Caco-2 (cell line): ENCODE measurements around the gene ELK1. TPM values are rescaled to one million over a fixed set of nuclear protein-coding genes. Genes with fewer than 3 reads are reported as not detected.
A peak's percentile ranks its signal among the peaks of the same experiment; 100 is the strongest.

Source experiments
- BruUV-seq: library from RNA; stranded (reverse); fragments of 400-500 nt; replicated peaks from 2 replicates; lab custom pipeline; 2021; lab: Mats Ljungman, UMichigan
- CTCF ChIA-PET: fragments of 300-600 bp; sonication (Branson Sonifier 250); formaldehyde crosslinking; loops from one replicate; lab custom pipeline; 2022; ENCODE audit warnings: antibody characterized with exemption; lab: Charles Lee
- POLR2A ChIA-PET: fragments of 300-600 bp; sonication (Branson Sonifier 250); formaldehyde crosslinking; loops from one replicate; lab custom pipeline; 2022; ENCODE audit warnings: antibody characterized with exemption; lab: Charles Lee
- DNase-seq, 2 experiments: peaks; one replicate each; pipeline versions ENCODE4 v3.0.0 to v3.0.0-alpha.2; 2020 to 2022
- H3K27me3 ChIP-seq: replicated peaks from 2 replicates; pipeline ENCODE4 v1.6.0; 2011; ENCODE audit warnings: low read length; ENCODE audit not compliant: control insufficient read depth, insufficient read depth
- H3K36me3 ChIP-seq: 2 replicates; pipeline ENCODE4 v1.5.1; 2011; ENCODE audit warnings: low read length; ENCODE audit not compliant: control insufficient read depth, insufficient read depth
- H3K4me1 ChIP-seq: fragments of 250-450 bp; sonication (Bioruptor Pico); 2 replicates; pipeline ENCODE4 v1.5.1; 2020; ENCODE audit warnings: mild to moderate bottlenecking
- H3K4me3 ChIP-seq: 2 replicates; pipeline ENCODE4 v1.5.1; 2011; ENCODE audit warnings: low read depth, mild to moderate bottlenecking, control low read depth, low read length
- H3K9me3 ChIP-seq: fragments of 250-450 bp; sonication (Bioruptor Pico); 2 replicates; pipeline ENCODE4 v1.5.1; 2020; ENCODE audit warnings: mild to moderate bottlenecking, moderate library complexity
- H3K27ac Mint-ChIP-seq: one replicate; pipeline ENCODE4 v1.8.0; 2022; ENCODE audit warnings: mixed read lengths; ENCODE audit not compliant: unreplicated experiment
- H3K27me3 Mint-ChIP-seq: one replicate; pipeline ENCODE4 v1.8.0; 2022; ENCODE audit warnings: mixed read lengths; ENCODE audit not compliant: insufficient read depth, unreplicated experiment
- H3K36me3 Mint-ChIP-seq: one replicate; pipeline ENCODE4 v1.8.0; 2022; ENCODE audit warnings: mild to moderate bottlenecking, mixed read lengths; ENCODE audit not compliant: insufficient read depth, unreplicated experiment
- H3K4me1 Mint-ChIP-seq: one replicate; pipeline ENCODE4 v1.8.0; 2022; ENCODE audit warnings: low read depth, mixed read lengths; ENCODE audit not compliant: unreplicated experiment
- H3K4me3 Mint-ChIP-seq: one replicate; pipeline ENCODE4 v1.8.0; 2022; ENCODE audit warnings: mild to moderate bottlenecking, moderate library complexity, mixed read lengths; ENCODE audit not compliant: unreplicated experiment
- H3K9me3 Mint-ChIP-seq: one replicate; pipeline ENCODE4 v1.8.0; 2022; ENCODE audit warnings: mixed read lengths; ENCODE audit not compliant: unreplicated experiment
- CTCF ChIP-seq, 2 experiments: fragments of 200-600 bp in 1 of 2; IDR thresholded peaks; 1 replicate in 1 of 2; 2 replicates in 1 of 2; pipeline versions ENCODE4 v1.5.1 to v1.8.0; 2011 to 2022; ENCODE audit warnings: antibody characterized with exemption in 1 of 2, control low read depth in 1 of 2, inconsistent platforms in 1 of 2, low read depth in 1 of 2, low read length in 1 of 2, mild to moderate bottlenecking in 1 of 2, moderate library complexity in 1 of 2; ENCODE audit not compliant: insufficient read depth in 1 of 2, severe bottlenecking in 1 of 2, unreplicated experiment in 1 of 2
- intact Hi-C: fragments of 100-400 bp; cut with micrococcal nuclease; formaldehyde crosslinking; loops from one replicate; pipeline ENCODE4 v1.10.0; 2022; ENCODE audit not compliant: unreplicated experiment
- total RNA-seq: library from RNA; stranded (reverse); gene quantifications from 2 replicates; pipeline ENCODE4 v1.2.3, GENCODE V29; 2022

Gene ELK1
- total RNA-seq, 1 experiment from 2014 or later, result 29.3 TPM

- Histone ChIP-seq H3K36me3 (no peaks in the 10 kb centered on the region), H3K9me3 (no peaks in the 10 kb centered on the region), H3K4me1 (0 out of 2 replicates have a peak, but pooled peaks cover 4% of the 10 kb centered on the region), H3K4me3 (peak overlapping the region; percentile 17), H3K27me3 (no peaks in the 10 kb centered on the region)
- no peak for DNase-seq
- Mint-ChIP-seq H3K4me3 (peak overlapping the region; percentile 70), H3K27me3 (no peaks in the 10 kb centered on the region), H3K4me1 (peaks cover 2% of the 10 kb centered on the region), H3K27ac (peak overlapping the region; percentile 90), H3K9me3 (no peaks in the 10 kb centered on the region), H3K36me3 (peaks cover 27% of the 10 kb centered on the region)
- BruUV-seq, result TSS peak; percentile 95
- TF ChIP-seq CTCF (IDR thresholded peaks at IDR 0.05; ENCODE audit: insufficient read depth in 1 of 2, low read depth in 1 of 2, low read length in 1 of 2, severe bottlenecking in 1 of 2, unreplicated experiment in 1 of 2), result no peak
- ChIA-PET POLR2A (no interaction called here), CTCF (no interaction called here)
- intact Hi-C loops, result loop anchor here (10.0 kb wide), 1 partner anchor 445 kb away; the partner anchor contains the start of gene CDK16
Measured at GRCh38 chrX:47659421-47659726, 9.0 kb upstream of the ELK1 start.

DNA sequence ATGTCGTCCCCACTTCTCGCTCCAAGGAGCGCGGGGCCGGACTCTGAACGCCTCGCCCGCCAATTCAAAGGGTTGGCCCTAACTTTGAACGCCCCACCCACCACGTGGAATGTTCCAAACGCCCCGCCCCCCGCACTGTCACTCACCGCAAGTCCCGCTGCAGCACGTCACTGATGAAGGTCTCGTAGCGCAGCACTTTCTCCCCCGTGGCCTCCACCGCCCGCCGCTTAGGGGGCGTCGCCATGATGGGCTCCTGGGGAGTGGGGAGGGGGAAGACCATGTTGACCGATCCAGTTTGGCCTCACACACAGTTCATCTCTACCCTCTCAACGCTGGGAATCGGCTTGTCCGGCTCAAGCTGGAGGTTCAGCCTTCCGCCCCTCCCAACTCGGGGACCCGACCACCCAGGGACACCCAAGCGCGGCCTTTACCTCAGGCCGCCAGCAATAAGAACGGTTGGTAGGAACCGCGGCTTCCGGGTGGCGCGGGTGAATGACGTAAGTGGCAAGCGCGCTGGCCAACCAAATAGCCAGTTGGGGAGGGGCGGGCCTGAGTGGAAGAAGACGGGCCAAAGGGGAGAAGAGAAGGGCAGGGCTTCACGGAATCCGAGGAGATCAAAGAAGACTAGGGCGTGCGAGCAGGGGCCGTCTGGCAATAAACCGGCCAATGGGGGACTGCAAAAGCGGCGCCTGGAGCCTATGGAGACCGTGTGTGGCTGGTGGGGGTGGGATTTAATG, 8.5 kb upstream of the ELK1 start, which contains the start of gene UXT:
UXT (minus strand) TSS at position 497 of the 737 bp plus-strand sequence; CDS start at position 244, 253 bp downstream.
- Mint-ChIP-seq H3K27me3 (no peaks in the 10 kb centered on the region), H3K4me3 (peak within 1 kb of the TSS; percentile 70), H3K9me3 (no peaks in the 10 kb centered on the region), H3K4me1 (no peaks in the 10 kb centered on the region), H3K36me3 (peaks cover 27% of the 10 kb centered on the region), H3K27ac (peak within 1 kb of the TSS; percentile 90)
- Histone ChIP-seq H3K36me3 (no peaks in the 10 kb centered on the region), H3K4me3 (peak within 1 kb of the TSS; percentile 60), H3K4me1 (0 out of 2 replicates have a peak, but pooled peaks cover 4% of the 10 kb centered on the region), H3K27me3 (no peaks in the 10 kb centered on the region), H3K9me3 (no peaks in the 10 kb centered on the region)
- DNase-seq, result peak; percentile 93 to 97
- TF ChIP-seq CTCF (IDR thresholded peaks at IDR 0.05; ENCODE audit: insufficient read depth in 1 of 2, low read depth in 1 of 2, low read length in 1 of 2, severe bottlenecking in 1 of 2, unreplicated experiment in 1 of 2), result no peak
- BruUV-seq, result no TSS peak
- ChIA-PET CTCF (no interaction called here), POLR2A (no interaction called here)
- intact Hi-C loops, result loop anchor here (10.0 kb wide), 1 partner anchor 444 kb away; the partner anchor contains the start of gene CDK16

- no peak for TF ChIP-seq CTCF (IDR thresholded peaks at IDR 0.05; ENCODE audit: insufficient read depth in 1 of 2, low read depth in 1 of 2, low read length in 1 of 2, severe bottlenecking in 1 of 2, unreplicated experiment in 1 of 2)
- H3K27ac Mint-ChIP-seq, result peak overlapping the region; percentile 90
- BruUV-seq, result TSS peak; percentile 51
- H3K27me3 Mint-ChIP-seq, result no peaks in the 10 kb centered on the region
- H3K4me1 Mint-ChIP-seq, result no peaks in the 10 kb centered on the region
- peaks cover 32% of the 10 kb centered on the region for H3K36me3 Mint-ChIP-seq
- Histone ChIP-seq H3K4me1 (0 out of 2 replicates have a peak, but pooled peaks cover 4% of the 10 kb centered on the region), H3K4me3 (peak overlapping the region; percentile 60), H3K27me3 (no peaks in the 10 kb centered on the region), H3K9me3 (no peaks in the 10 kb centered on the region), H3K36me3 (no peaks in the 10 kb centered on the region; the same call in 1 of the 2 replicates)
- POLR2A ChIA-PET, result no interaction called here
- no peaks in the 10 kb centered on the region for H3K9me3 Mint-ChIP-seq
- no peak for DNase-seq
- H3K4me3 Mint-ChIP-seq, result peak overlapping the region; percentile 70
- intact Hi-C loops, result loop anchor here (10.0 kb wide), 1 partner anchor 443 kb away; the partner anchor contains the start of gene CDK16
- CTCF ChIA-PET, result no interaction called here
Measured at GRCh38 chrX:47658301-47658683, 7.9 kb upstream of the ELK1 start.
